Measurements from ENCODE around the gene PBXIP1. TPM values are rescaled to one million over a fixed set of nuclear protein-coding genes. Genes with fewer than 3 reads are reported as not detected.

PBXIP1 gene
- total and polyA plus RNA-seq, 2 of the 13 experiments (the other 11 are each of a cell fraction or from before 2014, with no cell fraction given): 16.3 to 31.9 TPM

DNA sequence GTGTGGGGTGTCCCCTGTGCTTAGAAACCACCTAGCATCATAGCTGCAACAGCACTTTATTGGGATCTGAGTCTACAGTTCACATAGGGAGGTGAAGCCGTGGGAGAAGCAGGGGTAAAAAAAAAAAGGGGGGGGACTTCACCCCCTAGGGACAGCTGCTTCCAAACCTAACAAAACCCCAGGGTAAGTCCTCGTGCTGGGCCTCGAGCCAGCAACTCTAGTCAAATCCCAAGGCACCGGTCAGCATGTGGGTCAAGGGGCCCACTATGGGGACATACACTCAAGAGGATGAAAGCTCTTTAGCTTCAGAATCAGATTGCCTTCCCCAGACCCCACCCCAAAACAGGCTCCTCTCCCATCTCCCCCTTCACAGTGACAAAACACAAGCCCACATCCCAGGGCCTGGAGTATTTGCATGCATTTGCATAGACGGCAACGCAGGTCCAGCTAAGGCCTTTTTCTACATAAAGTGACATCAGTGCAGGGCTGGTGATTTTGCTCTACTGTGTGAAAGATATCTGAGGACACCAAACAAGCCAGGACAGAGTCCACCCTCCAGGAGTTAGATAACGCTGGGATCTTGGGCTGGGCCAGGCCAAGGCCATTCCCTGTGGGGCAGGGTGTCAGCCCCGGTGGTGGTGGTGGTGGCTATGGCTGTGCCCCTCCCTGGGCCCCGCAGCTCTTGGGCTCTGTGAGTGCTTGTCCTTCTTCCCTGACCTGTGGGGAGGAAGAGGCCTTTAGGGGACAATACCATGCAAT is 11.3 kb downstream of the PBXIP1 start (continued):
- TF ChIP-seq, protein P1, sequence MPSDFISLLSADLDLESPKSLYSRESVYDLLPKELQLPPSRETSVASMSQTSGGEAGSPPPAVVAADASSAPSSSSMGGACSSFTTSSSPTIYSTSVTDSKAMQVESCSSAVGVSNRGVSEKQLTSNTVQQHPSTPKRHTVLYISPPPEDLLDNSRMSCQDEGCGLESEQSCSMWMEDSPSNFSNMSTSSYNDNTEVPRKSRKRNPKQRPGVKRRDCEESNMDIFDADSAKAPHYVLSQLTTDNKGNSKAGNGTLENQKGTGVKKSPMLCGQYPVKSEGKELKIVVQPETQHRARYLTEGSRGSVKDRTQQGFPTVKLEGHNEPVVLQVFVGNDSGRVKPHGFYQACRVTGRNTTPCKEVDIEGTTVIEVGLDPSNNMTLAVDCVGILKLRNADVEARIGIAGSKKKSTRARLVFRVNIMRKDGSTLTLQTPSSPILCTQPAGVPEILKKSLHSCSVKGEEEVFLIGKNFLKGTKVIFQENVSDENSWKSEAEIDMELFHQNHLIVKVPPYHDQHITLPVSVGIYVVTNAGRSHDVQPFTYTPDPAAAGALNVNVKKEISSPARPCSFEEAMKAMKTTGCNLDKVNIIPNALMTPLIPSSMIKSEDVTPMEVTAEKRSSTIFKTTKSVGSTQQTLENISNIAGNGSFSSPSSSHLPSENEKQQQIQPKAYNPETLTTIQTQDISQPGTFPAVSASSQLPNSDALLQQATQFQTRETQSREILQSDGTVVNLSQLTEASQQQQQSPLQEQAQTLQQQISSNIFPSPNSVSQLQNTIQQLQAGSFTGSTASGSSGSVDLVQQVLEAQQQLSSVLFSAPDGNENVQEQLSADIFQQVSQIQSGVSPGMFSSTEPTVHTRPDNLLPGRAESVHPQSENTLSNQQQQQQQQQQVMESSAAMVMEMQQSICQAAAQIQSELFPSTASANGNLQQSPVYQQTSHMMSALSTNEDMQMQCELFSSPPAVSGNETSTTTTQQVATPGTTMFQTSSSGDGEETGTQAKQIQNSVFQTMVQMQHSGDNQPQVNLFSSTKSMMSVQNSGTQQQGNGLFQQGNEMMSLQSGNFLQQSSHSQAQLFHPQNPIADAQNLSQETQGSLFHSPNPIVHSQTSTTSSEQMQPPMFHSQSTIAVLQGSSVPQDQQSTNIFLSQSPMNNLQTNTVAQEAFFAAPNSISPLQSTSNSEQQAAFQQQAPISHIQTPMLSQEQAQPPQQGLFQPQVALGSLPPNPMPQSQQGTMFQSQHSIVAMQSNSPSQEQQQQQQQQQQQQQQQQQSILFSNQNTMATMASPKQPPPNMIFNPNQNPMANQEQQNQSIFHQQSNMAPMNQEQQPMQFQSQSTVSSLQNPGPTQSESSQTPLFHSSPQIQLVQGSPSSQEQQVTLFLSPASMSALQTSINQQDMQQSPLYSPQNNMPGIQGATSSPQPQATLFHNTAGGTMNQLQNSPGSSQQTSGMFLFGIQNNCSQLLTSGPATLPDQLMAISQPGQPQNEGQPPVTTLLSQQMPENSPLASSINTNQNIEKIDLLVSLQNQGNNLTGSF (CRISPR knock-in tag; IDR thresholded peaks at IDR 0.05): no peak
- TF ChIP-seq ZNF224 (CRISPR knock-in tag; IDR thresholded peaks at IDR 0.05) (no peak), EED (CRISPR knock-in tag; IDR thresholded peaks at IDR 0.05) (no peak), ZSCAN12 (CRISPR knock-in tag; IDR thresholded peaks at IDR 0.05) (no peak), ZNF33A (CRISPR knock-in tag; IDR thresholded peaks at IDR 0.05; ENCODE audit: borderline replicate concordance) (no peak), DR1 (CRISPR knock-in tag; IDR thresholded peaks at IDR 0.05) (no peak; the same call in 1 of the 2 replicates), CBX1 (IDR thresholded peaks at IDR 0.05; ENCODE audit: low read depth) (no peak), KLF16 (CRISPR knock-in tag; IDR thresholded peaks at IDR 0.05) (no peak; a peak in 1 of 4 replicates), ZNF329 (CRISPR knock-in tag; IDR thresholded peaks at IDR 0.05; ENCODE audit: low read depth) (no peak), NFE2L2 (IDR thresholded peaks at IDR 0.05; ENCODE audit: low read length) (no peak), TBL1XR1 (IDR thresholded peaks at IDR 0.05; ENCODE audit: borderline replicate concordance, low read length, partially characterized antibody) (no peak), SP2 (CRISPR knock-in tag; IDR thresholded peaks at IDR 0.05) (no peak), ZNF160 (CRISPR knock-in tag; IDR thresholded peaks at IDR 0.05) (peak; percentile 42; the same call in 1 of the 2 replicates), SRSF4 (IDR thresholded peaks at IDR 0.05; ENCODE audit: low read depth, low read length, poor library complexity, severe bottlenecking) (no peak), ZNF670 (CRISPR knock-in tag; IDR thresholded peaks at IDR 0.05; ENCODE audit: borderline replicate concordance) (no peak; the same call in 1 of the 2 replicates), ELF1 (CRISPR knock-in tag; IDR thresholded peaks at IDR 0.05) (no peak)
- TF ChIP-seq, protein P2, sequence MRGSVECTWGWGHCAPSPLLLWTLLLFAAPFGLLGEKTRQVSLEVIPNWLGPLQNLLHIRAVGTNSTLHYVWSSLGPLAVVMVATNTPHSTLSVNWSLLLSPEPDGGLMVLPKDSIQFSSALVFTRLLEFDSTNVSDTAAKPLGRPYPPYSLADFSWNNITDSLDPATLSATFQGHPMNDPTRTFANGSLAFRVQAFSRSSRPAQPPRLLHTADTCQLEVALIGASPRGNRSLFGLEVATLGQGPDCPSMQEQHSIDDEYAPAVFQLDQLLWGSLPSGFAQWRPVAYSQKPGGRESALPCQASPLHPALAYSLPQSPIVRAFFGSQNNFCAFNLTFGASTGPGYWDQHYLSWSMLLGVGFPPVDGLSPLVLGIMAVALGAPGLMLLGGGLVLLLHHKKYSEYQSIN (CRISPR knock-in tag; IDR thresholded peaks at IDR 0.05; ENCODE audit: borderline replicate concordance): no peak
- TF ChIP-seq, protein P3, sequence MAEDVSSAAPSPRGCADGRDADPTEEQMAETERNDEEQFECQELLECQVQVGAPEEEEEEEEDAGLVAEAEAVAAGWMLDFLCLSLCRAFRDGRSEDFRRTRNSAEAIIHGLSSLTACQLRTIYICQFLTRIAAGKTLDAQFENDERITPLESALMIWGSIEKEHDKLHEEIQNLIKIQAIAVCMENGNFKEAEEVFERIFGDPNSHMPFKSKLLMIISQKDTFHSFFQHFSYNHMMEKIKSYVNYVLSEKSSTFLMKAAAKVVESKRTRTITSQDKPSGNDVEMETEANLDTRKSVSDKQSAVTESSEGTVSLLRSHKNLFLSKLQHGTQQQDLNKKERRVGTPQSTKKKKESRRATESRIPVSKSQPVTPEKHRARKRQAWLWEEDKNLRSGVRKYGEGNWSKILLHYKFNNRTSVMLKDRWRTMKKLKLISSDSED (CRISPR knock-in tag; IDR thresholded peaks at IDR 0.05): no peak
- TF ChIP-seq, protein P4, sequence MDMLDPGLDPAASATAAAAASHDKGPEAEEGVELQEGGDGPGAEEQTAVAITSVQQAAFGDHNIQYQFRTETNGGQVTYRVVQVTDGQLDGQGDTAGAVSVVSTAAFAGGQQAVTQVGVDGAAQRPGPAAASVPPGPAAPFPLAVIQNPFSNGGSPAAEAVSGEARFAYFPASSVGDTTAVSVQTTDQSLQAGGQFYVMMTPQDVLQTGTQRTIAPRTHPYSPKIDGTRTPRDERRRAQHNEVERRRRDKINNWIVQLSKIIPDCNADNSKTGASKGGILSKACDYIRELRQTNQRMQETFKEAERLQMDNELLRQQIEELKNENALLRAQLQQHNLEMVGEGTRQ (IDR thresholded peaks at IDR 0.05; ENCODE audit: low read depth, low read length): no peak
- TF ChIP-seq, protein P4 (CRISPR knock-in tag; IDR thresholded peaks at IDR 0.05; ENCODE audit: borderline replicate concordance): no peak; the same call in 1 of the 2 replicates
